Spleen (tissue), 7 donors: ENCODE data around the gene DYSF.

ENCODE experiments used
- CTCF ChIP-seq, 11 experiments: fragments of 200-600 bp in 7 of 11; fragments of 450-650 bp in 4 of 11; sonication (generic) in 4 of 11; IDR thresholded peaks in 8 of 11; conservative IDR thresholded peaks in 3 of 11; 1 replicate in 7 of 11; 2 replicates in 4 of 11; pipeline versions ENCODE4 v1.4.0 to v1.8.0; 2016 to 2021; ENCODE audit warnings: antibody characterized with exemption in 11 of 11, inconsistent platforms in 4 of 11, mild to moderate bottlenecking in 1 of 11
- POLR2A ChIP-seq, 3 donors: fragments of 450-650 bp; IDR thresholded peaks; one replicate each; pipeline ENCODE4 v1.5.1; 2017; ENCODE audit warnings: antibody characterized with exemption in 3 of 3, mild to moderate bottlenecking in 1 of 3
- POLR2AphosphoS5 ChIP-seq, 3 donors: sonication (generic); formaldehyde crosslinking; IDR thresholded peaks; one replicate each; pipeline ENCODE4 v1.5.1; 2017; ENCODE audit warnings: antibody characterized with exemption in 3 of 3
- donor health status: DM: no; HTN: no; CAD: no; lungs with moderate emphysema.
- donor health status: DM: no; HTN: no; CAD: no.
- donor health status: DM: no; HTN: no; CAD: no.

DNA sequence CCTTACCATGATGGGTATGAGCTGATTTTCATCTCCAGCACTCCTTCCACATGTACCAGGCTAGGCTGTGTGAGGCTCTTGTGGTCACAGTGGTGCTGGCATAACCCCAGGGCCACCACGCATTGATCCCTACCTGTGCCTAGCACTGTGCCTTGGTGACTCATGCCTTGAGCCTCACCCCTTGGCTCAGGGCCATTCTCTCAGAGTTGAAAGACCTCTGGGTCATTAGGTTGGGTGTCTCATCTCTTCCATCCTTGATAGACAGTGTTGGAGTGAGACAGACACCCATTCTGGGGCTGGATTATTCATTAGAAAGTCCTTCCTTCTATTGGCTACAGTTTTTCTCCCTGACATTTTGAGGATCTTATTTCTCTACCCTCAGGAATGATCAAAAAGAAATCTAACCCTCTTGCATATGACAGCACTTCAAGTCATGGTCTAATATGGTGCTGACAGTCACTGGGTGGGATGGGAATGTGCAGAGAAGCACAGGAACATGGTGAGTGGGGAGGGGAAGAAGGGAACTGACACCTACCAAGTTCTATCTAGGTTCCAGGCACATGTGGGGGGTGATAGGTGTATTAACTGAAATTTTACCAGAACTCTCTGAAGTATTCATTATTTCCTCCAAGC, 41.3 kb downstream of the DYSF start:
- TF ChIP-seq CTCF (IDR thresholded peaks at IDR 0.05 in 8 of 11, conservative IDR thresholded peaks at IDR 0.05 in 3 of 11) = no peak
- TF ChIP-seq POLR2A (IDR thresholded peaks at IDR 0.05) = no peak
- TF ChIP-seq POLR2AphosphoS5 (IDR thresholded peaks at IDR 0.05) = no peak
